Measurements from ENCODE around the gene LCN6.
"Not testable (repeated sequence)": the region's sequence is repeated elsewhere in the genome, so short reads cannot be mapped to it uniquely, and the experiment has no call there.

The LCN6 gene

DNA sequence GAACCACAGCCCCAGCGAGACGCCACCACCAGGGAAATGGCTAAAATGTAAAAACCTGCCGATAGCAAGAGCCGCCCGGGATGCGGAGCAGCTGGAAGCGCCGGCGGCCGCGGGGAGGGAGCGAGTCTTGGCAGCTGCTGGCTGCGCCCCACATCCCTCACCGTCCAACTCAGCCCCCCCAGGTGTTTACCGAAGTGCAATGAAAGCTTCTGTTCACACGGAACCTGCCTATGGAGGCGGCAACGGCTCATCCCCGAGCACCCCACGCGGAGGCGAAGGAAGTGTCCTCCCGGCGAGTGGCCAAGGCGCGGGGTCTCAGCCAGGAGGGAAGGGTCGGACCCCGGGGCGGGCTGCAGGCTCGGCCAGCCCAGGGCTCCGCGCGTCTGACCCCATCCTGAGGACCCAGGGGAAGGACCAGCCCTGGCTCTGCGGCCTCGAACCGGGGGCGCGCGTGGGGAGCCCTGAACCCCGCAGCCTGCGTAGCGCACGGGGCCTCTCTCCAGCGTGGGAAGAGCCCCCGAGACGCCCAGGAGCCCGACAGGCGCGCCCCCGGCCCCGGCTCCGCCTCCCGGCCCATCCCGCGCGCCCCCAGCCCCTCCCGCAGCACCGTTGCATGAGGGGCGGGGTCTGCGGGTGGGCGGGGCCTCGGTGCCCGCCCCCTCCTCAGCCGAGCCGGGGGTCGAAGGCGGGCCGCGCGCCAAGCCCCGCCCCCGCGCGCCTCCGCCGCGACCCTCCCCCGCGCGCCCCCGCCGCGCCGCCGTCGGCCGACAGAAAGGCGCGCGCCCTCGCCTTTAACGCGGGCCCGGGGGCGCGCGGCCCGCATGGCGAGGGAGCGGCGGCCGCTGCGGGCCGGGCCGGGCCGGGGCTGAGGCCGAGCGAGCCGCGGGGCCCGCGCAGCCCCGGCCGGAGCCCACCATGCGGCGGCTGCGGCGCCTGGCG is 36.3 kb downstream of the LCN6 start, which contains the start of gene DIPK1B:
Gene DIPK1B (plus strand): TSS at position 822 of the 939 bp plus-strand sequence. CDS start 94 bp downstream, at position 916.
- in situ Hi-C loops (cut with MboI; ENCODE audit: low sequenced_read_pairs): no loop called here

DNA sequence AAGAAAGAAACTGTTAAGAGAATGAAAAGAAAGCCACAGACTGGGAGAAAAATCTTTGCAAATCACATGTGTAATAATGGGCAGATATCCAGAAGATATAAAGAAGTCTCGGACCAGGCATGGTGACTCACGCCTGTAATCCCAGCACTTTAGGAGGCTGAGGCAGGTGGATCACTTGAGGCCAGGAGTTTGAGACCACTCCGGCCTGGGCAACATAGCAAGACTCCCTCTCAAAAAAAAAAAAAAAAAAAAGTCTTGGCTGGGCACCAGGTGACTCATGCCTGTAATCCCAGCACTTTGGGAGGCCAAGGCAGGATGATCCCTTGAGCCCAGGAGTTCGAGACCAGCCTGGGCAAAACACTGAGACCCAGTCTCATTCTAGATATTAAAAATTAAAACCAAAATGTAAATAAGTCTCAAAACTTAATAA is 37.1 kb downstream of the LCN6 start:
- in situ Hi-C loops (cut with MboI; ENCODE audit: low sequenced_read_pairs): not testable (repeated sequence)

DNA sequence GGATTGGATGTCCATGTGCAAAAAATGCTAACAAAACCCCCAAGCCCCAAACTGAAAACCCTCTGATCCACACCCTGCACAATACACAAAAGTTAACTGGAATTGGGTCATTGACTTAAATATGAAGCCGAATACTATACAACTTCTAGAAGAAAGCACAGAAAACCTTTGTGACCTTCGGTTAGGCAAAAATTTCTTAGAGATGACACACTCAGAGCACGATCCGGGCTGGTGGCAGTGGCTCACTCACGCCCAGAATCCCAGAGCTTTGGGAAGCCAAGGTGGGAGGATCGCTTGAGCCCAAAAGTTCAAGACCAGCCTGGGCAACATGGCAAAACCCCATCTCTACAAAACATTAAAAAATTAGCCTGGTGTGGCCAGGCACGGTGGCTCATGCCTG is 37.8 kb downstream of the LCN6 start:
- in situ Hi-C loops (cut with MboI; ENCODE audit: low sequenced_read_pairs): no loop called here

DNA sequence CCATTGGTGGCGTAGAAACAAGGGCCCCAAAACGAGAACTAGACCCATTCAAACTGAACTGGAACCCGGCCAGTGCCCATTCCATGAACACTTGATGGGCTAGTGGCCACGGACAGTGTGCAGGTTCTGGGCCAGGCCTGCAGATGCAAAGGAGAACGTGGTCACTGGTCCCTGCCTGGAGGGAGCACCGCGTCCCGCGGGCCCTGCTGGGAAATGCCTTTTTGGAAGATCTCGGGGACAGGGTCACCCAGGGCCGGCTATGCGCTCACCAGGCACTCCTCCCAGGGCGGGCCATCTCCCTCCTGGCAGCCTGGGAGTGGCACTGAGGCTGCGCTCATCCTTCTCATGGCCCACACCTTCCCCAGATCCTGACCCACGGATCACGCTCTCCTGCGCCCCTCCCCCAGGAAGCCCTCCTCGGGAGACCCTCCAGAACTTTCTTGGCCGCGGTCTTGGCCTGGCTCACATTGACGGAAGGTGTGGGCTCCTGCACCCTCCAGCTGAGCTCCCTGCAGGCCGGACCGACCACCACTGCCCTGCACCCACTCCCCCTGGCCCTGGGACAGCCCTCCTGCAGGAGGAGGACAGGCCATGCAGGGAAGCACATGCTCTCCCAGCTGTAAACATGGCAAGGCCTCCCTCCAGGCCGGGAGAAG is 38.7 kb downstream of the LCN6 start:
- in situ Hi-C loops (cut with MboI; ENCODE audit: low sequenced_read_pairs): no loop called here

DNA sequence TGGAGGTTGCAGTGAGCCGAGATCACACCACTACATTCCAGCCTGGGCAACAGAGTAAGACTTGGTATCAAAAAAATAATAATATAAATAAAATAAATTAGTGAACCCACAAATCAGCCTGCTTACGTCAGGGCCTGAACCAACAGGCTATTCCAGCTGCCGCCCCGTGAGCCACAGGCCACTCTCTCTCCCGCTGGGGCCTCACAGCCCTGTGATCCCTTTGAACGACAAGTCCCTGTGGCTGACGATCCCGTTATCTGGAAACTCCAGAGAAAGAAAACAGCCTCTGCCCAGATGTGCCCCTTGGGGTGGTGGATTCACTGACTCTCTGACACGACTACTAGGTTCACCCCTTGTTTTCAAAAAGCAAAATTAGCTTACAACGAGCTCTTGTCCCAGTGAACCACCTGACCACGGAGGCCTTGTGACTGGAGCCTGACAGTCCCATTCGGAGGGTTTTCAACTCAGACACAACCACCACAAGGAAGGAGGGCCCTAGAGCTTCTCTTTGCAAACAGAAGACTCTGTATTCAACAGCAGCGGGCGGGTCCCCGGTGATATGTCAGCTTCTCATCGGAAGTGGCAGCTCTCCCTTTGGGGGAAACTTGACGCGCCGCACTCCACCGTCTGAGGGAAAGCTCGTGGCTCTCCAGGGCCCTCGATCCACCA is 40.3 kb downstream of the LCN6 start:
- in situ Hi-C loops (cut with MboI; ENCODE audit: low sequenced_read_pairs): no loop called here

DNA sequence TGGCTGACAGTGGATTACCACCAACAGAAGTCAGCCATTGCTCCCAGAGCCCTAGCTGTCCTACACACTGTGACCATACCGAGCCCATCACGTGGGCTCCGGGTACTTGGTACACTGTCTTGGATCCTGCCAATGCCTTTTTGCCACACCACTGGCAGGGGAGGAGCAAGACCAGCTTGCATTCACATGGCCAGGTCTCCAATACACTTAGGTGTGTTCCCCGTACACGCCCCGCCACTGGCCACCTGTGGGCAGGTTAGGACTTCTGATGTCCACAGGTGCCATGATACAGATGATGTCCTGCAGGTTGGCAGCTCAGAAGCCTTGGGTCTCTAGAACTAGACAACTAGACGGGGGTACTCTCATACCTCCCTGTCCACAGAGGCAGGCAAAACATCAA is 41.3 kb downstream of the LCN6 start:
- in situ Hi-C loops (cut with MboI; ENCODE audit: low sequenced_read_pairs): no loop called here

DNA sequence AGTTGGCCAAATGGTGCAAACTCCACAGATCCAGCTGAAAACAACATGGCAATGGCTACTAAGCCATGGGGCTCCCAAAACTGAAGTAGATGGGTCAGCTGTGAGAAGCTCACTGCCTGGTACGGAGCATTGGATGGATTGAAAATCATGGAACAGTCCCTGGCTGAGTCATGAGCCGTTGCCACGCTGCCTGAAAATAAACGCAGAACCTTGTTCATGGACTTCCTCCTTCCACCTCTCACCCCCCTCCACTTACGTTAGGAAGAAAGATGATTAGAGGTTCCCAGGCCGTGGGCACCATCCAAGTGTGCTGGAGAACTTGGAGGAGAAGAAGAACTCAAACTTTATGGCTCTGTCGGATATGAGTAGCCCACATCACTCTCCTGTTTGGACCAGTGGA is 42.8 kb downstream of the LCN6 start:
- in situ Hi-C loops (cut with MboI; ENCODE audit: low sequenced_read_pairs): no loop called here

DNA sequence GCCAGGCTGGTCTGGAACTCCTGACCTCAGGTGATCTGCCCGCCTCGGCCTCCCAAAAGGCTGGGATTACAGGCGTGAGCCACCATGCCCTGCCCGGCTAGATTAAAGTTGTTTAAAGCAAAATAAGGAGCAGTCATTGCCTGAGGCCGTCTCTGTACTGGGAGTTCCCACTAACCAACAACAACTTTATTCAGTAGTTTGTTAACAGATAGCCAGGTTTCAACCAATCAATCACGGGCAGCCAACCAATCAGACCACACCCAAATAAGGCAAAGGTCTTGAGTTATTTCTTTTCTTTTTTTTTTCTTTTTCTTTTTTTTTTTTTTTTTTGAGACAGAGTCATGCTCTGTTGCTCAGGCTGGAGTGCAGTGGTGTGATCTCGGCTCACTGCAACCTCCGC is 43.6 kb downstream of the LCN6 start:
- in situ Hi-C loops (cut with MboI; ENCODE audit: low sequenced_read_pairs): not testable (repeated sequence)

DNA sequence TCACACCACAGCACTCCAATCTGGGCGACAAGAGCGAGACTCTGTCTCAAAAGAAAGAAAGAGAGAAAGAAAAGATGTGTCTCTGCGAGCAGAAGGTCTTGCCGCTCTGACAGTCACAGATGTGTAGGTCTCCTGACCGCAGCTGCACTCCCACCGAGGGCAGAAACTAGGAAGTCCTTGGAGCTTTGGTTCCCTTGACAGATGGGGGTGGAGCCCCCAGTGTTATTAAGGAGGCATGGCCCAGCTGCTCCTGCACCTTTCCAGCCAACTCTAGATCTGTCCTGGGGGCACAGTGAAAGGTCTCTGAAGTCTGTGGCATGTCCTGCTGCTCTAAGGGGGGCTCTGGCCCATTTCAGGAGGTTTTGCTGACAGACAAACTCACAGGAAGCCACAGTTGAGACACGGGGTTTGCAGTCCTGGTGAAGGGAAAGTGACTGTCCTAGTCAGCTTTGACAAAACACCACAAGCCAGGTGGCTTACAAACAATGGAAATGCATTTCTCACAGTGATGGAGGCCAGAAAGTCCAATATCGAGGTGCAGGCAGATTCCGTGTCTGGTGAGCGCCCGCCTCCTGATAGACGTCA is 45.0 kb downstream of the LCN6 start:
- in situ Hi-C loops (cut with MboI; ENCODE audit: low sequenced_read_pairs): no loop called here

DNA sequence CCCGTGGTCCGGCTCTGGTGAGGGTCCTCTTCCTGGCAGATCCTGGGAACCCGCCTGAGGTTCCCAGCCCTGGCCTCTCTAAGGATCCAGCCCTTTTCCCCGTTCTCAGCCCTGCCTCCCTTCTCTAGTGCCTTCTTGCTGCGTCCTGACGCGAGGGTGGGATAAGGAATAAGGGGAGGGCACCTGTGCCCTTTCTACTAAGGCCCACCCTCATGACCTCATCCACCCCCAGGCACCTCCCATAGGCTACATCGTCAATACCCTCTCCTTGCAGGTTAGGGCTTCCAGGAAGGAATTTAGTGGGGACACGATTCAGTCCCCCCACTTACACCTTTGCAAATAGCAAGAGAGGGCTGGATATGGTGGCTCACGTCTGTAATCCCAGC is 46.7 kb downstream of the LCN6 start:
- in situ Hi-C loops (cut with MboI; ENCODE audit: low sequenced_read_pairs): no loop called here

DNA sequence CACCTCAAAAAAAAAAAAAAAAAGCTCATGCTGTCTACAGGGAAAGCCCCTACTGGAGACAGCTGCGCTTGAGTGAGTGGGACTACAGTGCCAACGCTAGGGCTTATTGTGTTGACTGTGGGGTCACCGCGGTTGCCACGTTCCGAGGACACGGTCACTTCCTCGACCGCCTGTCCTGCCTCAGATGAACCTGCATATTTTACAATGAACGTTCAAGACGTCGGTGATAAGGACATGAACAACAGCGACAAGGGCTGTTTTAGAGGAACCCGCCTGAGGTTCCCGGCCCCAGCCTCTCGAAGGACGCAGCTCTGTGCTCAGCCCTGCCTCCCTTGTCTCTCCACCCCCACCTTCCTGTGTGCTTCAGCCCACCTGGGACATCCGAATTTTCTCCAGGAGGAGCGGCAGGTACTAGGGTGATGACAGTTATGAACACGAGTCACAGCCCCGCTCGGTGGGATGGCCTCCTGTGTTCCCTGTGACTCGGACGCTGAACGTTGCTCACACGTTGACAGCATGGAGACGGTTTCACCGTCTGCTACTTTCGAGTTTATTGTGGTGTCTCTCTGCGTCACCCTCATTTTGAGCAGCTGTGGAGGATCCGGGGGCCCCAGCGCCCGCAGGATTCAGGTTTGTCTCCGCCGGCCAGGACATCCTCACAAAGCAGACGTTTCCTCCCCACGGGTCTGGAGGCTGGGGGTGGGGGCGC is 47.2 kb downstream of the LCN6 start:
- in situ Hi-C loops (cut with MboI; ENCODE audit: low sequenced_read_pairs): no loop called here

DNA sequence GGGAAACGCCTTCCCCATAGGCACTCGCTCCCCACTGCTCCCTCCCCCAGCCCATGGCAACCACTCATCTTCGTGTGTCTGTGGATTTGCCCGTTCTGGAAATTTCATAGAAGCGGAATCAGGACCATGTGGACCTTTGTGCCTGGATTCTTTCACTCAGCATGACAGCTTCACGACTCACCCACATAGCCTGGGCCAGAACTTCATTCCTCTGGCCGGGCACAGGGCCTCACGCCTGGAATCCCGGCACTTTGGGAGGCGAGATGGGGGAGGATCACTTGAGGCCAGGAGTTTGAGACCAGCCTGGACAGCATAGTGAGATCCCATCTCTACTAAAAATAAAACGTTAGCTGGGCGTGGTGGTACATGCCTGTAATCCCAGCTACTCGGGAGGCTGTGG is 48.0 kb downstream of the LCN6 start:
- in situ Hi-C loops (cut with MboI; ENCODE audit: low sequenced_read_pairs): no loop called here

DNA sequence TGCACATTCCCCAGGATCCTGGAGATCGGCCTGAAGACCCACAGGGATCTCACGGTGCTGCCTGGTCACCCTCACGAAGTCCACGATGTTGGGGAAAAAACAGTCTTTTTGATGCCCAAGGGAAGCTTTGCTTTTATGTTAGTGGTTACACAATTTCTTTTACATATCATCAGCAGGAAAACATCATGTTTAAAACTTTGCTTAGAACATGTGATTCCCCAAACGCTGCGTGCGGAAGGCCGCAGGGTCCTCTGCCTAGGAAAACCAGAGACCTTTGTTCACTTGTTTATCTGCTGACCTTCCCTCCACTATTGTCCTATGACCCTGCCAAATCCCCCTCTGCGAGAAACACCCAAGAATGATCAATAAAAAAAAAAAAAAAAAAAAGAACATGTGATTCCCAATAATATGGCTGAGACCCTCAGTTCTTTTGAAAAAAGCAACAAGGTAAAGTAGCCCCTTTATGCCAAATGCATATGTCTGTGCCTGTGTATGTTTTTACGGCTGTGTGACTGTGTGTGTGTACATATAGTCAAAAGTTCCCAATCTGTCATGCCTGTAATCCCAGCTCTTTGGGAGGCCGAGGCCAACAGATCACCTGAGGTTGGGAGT is 49.6 kb downstream of the LCN6 start:
- in situ Hi-C loops (cut with MboI; ENCODE audit: low sequenced_read_pairs): no loop called here

DNA sequence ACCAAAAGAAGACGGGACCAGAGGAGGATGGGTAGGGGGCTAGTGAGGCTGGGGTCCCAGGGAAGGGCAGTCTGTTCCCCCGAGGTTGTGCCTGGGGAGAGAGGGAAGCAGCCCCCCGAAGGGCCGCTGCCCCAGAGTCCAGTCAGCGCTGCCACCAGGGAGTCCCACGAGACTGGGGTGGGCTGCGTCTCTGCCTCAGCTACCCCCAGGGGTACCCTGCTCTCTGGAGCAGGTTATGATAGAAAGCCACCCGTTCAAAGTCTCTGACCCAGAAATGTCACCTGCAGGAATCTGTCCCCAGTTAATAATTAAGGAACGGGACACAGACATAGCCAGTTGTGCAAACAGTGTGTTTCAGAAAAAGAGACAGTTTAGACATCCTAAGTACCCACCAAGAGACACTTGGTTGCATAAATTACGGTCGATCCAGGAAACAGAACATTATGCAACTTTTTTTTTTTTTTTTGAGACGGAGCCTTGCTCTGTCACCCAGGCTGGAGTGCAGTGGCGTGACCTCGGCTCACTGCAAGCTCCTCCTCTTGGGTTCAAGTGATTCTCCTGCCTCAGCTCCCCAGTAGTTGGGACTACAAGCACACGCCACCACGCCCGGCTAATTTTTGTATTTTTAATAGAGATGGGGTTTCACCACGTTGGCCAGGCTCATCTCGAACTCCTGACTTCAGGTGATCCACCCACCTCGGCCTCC is 50.4 kb downstream of the LCN6 start:
- in situ Hi-C loops (cut with MboI; ENCODE audit: low sequenced_read_pairs): no loop called here

DNA sequence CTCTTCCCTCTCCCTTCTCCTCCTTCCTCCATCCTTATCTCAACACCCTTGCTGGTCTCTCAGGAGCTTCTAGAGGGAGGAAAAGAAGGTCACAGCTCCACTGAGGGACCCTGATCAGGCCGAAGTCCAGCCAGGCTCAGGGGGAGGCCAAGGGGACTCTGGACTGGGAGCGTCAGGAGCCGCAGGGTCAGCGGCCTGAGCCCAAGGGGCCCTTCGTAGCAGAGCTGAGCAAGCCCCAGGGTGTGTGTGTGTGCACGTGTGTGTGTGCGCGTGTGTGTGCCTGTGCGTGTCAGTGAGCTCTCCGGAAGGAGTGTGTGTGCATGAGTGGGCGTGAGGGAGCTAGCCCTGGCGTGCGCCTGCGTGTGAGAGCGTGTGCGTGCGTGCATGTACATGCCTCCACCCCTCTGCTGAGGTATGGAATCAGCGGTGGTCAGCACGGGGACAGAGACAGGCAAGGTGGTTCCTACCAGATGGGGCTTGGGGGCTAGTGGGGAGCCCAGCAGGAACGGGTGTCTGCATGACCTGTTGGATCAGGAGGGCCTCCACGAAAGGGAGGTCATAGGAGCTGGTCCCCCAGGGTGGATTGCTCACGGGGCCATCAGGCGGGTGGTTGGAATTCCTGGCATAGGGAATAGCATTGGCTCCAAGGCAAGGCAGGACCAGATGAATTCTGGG is 51.0 kb downstream of the LCN6 start:
- in situ Hi-C loops (cut with MboI; ENCODE audit: low sequenced_read_pairs): no loop called here

DNA sequence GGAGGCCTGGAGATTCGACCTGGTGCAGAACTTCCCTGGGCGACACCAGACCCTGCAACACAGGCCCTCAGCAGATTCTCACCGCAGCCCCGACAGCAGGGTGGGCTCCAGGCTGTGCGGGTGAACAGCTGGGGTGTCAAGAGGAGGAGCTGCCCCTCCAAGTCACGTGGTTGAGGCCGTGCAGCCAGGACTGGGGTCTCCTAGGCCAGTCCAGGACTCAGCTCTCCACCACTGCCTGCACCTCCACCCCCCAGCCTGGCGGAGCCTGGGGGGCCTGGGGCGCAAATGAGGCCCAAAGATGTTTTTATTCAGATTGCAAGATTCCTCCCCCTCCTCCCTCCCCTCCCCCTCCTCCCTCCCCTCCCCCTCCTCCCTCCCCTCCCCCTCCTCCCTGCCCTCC is 51.8 kb downstream of the LCN6 start:
- in situ Hi-C loops (cut with MboI; ENCODE audit: low sequenced_read_pairs): no loop called here

DNA sequence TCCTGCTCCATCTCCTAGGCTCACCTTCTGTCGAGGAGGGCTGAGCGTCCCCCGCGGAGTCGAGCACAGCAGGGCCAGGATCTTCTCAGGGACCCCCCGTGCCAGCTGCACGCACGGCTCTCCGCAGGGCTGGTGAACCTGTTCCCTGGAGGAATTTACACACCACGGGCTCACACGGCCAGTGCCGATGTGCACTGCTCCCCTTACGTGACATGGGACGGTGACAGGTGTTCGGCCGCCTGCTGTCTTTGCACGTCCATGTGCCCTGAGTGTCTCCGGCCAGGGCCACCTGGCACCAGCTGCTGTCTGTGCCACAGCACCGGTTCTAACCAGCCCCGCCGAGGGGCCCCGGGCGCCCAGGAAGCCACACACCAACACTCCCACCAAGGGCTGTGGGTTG is 52.4 kb downstream of the LCN6 start:
- in situ Hi-C loops (cut with MboI; ENCODE audit: low sequenced_read_pairs): no loop called here

DNA sequence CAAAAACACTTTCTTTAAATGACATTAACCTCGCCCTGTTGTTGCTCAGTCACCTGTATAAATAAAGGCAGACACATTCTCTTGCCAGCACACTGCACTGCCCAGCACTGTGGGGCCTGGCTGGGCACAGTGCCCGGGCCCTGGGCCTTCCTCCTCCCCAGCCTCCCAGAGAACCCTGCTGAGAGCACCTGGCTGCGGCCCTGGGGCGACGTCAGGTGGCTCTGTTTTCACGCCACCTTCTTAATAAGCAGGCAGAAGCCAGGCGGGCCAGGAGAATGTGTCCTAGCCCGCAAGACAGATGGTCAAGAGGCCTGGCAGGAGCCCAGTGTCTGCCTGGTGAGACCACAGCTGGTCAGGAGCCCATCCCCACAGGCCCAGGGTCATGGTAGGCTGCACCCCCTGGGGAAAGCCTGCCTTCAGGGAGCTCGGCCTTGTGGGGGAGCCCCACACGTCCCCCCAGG is 52.9 kb downstream of the LCN6 start:
- in situ Hi-C loops (cut with MboI; ENCODE audit: low sequenced_read_pairs): no loop called here

DNA sequence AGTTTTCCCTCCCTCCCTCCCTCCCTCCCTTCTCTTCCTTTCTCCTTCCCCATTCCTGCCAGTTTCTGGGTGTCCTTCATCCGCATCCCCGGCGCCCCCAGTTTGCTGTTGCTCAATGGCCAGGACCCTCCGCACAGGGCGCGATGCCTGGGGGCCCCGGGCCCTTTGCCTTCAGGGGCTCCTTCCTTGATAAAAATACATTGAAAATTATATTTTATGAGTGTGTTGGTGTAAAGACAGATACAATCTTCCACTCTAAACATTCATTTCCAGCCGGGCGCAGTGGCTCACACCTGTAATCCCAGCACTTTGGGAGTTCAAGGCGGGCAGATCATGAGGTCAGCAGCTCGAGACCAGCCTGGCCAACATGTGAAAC is 53.5 kb downstream of the LCN6 start:
- in situ Hi-C loops (cut with MboI; ENCODE audit: low sequenced_read_pairs): no loop called here

All from hTERT RPE-1 (cell line).